Nephron progenitor cell (in vitro differentiated cells): Measurements from ENCODE around the gene SMIM45.
"Not testable (repeated sequence)": the region's sequence is repeated elsewhere in the genome, so short reads cannot be mapped to it uniquely, and the experiment has no call there.

Experiments
- DNase-seq: peaks from one replicate; pipeline ENCODE4 v3.0.0; 2021
- H3K27ac Mint-ChIP-seq: 2 replicates; pipeline ENCODE4 v1.8.0; 2021; ENCODE audit warnings: mild to moderate bottlenecking, moderate library complexity, mixed read lengths
- H3K27me3 Mint-ChIP-seq: 2 replicates; pipeline ENCODE4 v1.8.0; 2021; ENCODE audit warnings: mild to moderate bottlenecking, low read depth, mixed read lengths; ENCODE audit not compliant: poor library complexity
- H3K36me3 Mint-ChIP-seq: 2 replicates; pipeline ENCODE4 v1.8.0; 2021; ENCODE audit warnings: low read depth, mixed read lengths
- H3K4me1 Mint-ChIP-seq: 2 replicates; pipeline ENCODE4 v1.8.0; 2021; ENCODE audit warnings: mixed read lengths
- H3K4me3 Mint-ChIP-seq: 2 replicates; pipeline ENCODE4 v1.8.0; 2021; ENCODE audit warnings: mild to moderate bottlenecking, moderate library complexity, mixed read lengths
- H3K9me3 Mint-ChIP-seq: 2 replicates; pipeline ENCODE4 v1.8.0; 2021; ENCODE audit warnings: mild to moderate bottlenecking, moderate library complexity, mixed read lengths
- CTCF ChIP-seq: fragments of 200-600 bp; sonication (generic); IDR thresholded peaks from 2 replicates; pipeline ENCODE4 v1.5.0; 2021; ENCODE audit warnings: antibody characterized with exemption

Gene SMIM45

GRCh38 chr22:41948142-41948541 lies 3.8 kb upstream of the SMIM45 start:
- H3K9me3 Mint-ChIP-seq, result no peaks in the 10 kb centered on the region
- H3K27ac Mint-ChIP-seq, result no peak overlapping the region
- TF ChIP-seq CTCF, result no peak
- no peak for DNase-seq
- peaks cover 2% of the 10 kb centered on the region for H3K27me3 Mint-ChIP-seq
- peaks cover 18% of the 10 kb centered on the region for H3K36me3 Mint-ChIP-seq
- H3K4me3 Mint-ChIP-seq, result no peak overlapping the region
- peaks cover 54% of the 10 kb centered on the region for H3K4me1 Mint-ChIP-seq

GRCh38 chr22:41948928-41949296 lies 3.0 kb upstream of the SMIM45 start:
- H3K4me1 Mint-ChIP-seq, result peaks cover 54% of the 10 kb centered on the region
- H3K36me3 Mint-ChIP-seq, result peaks cover 10% of the 10 kb centered on the region
- not testable (repeated sequence) for H3K27me3 Mint-ChIP-seq, H3K27ac Mint-ChIP-seq, H3K9me3 Mint-ChIP-seq, DNase-seq
- peak overlapping the region; percentile 64 for H3K4me3 Mint-ChIP-seq

- peak overlapping the region; percentile 82 for H3K27ac Mint-ChIP-seq
- H3K9me3 Mint-ChIP-seq, result no peaks in the 10 kb centered on the region
- peaks cover 2% of the 10 kb centered on the region for H3K27me3 Mint-ChIP-seq
These were observed 2.5 kb upstream of the SMIM45 start for GRCh38 chr22:41949297-41949965.

GRCh38 chr22:41952713-41953112 lies 763 bp downstream of the SMIM45 start:
- no peak for DNase-seq
- H3K27ac Mint-ChIP-seq, result no peak overlapping the region
- H3K4me3 Mint-ChIP-seq, result no peak overlapping the region
- no peaks in the 10 kb centered on the region for H3K36me3 Mint-ChIP-seq
- no peak for TF ChIP-seq CTCF
- H3K4me1 Mint-ChIP-seq, result peaks cover 46% of the 10 kb centered on the region
- H3K9me3 Mint-ChIP-seq, result no peaks in the 10 kb centered on the region
- H3K27me3 Mint-ChIP-seq, result no peaks in the 10 kb centered on the region

More at GRCh38 chr22:41949297-41949965, 2.5 kb upstream of the SMIM45 start:
- DNase-seq, result no peak
- no peak for TF ChIP-seq CTCF
- H3K36me3 Mint-ChIP-seq, result peaks cover 8% of the 10 kb centered on the region
- peaks cover 54% of the 10 kb centered on the region for H3K4me1 Mint-ChIP-seq
- peak overlapping the region; percentile 64 for H3K4me3 Mint-ChIP-seq

GRCh38 chr22:41957941-41958556 lies 6.1 kb downstream of the SMIM45 start:
- peak; percentile 11 for TF ChIP-seq CTCF
- no peak for DNase-seq
- H3K4me3 Mint-ChIP-seq, result no peak overlapping the region
- H3K27ac Mint-ChIP-seq, result no peak overlapping the region
- no peaks in the 10 kb centered on the region for H3K36me3 Mint-ChIP-seq
- no peaks in the 10 kb centered on the region for H3K9me3 Mint-ChIP-seq
- peaks cover 5% of the 10 kb centered on the region for H3K27me3 Mint-ChIP-seq
- H3K4me1 Mint-ChIP-seq, result peaks cover 12% of the 10 kb centered on the region

- no peaks in the 10 kb centered on the region for H3K9me3 Mint-ChIP-seq
- DNase-seq, result no peak
- no peak for TF ChIP-seq CTCF
- H3K36me3 Mint-ChIP-seq, result no peaks in the 10 kb centered on the region
- peaks cover 24% of the 10 kb centered on the region for H3K4me1 Mint-ChIP-seq
- H3K27ac Mint-ChIP-seq, result peak overlapping the region; percentile 56
- H3K4me3 Mint-ChIP-seq, result no peak overlapping the region
- H3K27me3 Mint-ChIP-seq, result peaks cover 10% of the 10 kb centered on the region
These were observed 11.6 kb downstream of the SMIM45 start for GRCh38 chr22:41963453-41964111.
